SHP77 (cell line): ENCODE data around the gene SLC2A10.

Experiments
- DNase-seq, 2 experiments: peaks; one replicate each; lab custom pipeline; 2025; lab: John Stamatoyannopoulos, UW

Gene SLC2A10

DNA sequence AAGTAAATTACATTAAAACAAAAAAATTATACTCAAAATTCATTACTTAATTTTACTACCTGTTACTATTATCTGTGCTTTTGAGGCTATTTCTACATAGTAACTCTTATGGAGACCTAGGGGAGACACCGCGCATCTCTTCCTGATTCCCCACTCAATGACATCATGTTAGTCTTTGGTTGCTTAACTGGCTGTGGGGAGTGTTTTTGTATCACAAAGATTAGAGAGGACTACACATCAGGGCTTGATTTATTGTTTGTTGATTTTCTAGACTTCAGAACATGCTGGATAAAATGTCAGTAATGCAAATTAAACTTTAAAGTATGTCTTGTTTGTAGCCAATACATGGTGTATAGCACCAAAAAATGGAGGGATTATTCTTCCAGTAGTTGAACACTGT is 26.0 kb downstream of the SLC2A10 start:
- no peak for DNase-seq

DNA sequence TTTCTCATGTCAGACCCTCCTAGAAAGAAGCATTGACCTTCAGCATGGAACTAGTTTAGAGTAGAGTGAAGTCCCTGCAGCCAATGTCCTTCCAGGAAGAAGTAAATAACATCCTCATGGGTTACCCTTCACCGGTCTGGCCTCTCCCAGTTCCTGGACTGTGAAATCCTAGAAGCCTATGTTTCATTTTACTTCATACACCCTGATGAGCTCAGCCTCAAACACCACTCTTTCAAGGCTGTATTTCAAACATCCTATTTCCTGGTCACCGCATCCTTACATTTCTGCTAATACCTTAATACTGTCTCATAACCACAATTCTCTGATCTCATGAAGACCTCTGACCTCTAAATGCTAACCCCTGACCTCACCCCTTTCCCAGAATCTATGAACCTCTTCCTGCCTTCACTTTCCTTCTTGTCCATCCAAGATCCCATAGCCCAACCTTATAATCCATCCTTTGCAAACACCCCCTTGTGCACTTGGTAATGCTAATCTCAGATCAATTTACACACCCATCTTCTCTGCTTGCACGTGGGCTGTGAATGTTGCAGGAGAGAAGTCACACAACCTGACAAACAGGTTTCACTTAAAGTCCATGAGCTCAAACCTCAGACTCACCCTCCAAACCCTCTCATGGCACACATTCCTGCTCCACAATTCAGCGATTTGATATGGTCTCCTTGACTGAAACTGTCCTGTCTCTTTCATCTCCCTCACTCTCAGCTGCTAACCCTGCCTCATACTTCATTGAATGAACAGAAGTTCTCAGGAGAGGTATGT is 30.2 kb downstream of the SLC2A10 start:
- DNase-seq, result no peak

DNA sequence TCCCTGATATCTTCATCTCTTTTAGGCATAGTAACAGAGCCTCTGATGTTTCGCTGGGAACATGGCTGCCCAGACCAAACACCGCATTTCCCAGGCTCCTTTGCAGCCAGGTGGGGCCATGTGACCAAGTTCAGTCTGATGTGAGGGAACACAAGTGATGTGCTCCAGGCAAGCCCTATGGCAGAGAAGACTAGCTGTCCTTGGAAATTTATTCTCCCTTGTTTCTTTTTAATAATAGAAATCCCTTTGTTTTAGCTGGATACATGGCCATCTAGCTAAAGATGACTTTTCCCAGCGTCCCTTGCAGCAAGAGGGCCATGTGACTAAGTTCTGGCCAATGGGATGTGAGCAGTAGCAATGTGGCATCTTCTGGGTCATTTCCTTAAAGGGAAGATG is 30.8 kb downstream of the SLC2A10 start:
- no peak for DNase-seq

DNA sequence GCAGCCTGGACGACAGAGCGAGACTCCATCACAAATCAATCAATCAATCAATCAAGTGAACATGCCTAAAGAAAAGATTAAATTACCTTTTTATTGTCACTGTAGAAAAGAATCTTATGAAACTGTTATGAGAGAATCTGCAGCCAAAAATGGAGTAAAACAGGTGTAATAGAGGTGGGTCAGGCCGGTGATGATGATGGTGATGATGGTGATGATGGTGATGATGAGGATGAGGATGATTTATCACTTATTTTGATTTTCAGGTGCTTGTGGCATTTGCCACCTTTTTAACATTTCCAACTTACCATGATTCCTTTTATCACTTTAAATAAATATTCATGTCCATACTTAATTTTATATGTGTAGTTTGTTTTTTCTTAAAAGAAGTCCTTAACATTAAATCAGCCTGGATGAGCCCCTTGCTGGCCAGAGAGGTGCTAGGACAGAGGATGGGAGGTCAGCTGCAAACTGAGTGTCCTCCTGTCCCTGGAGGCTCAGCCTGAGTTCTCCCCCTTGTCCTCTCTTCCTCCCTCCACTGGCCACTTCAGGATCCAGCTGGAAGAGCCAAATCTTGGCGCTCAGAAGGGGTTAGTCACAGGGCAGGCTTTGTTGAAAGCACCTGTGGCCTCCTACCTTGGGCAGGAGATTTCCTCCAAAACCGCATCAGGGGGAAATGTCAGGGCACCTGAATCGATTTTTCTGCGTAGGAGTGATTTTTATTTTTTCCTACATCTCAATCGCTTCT is 32.6 kb downstream of the SLC2A10 start:
- no peak for DNase-seq

DNA sequence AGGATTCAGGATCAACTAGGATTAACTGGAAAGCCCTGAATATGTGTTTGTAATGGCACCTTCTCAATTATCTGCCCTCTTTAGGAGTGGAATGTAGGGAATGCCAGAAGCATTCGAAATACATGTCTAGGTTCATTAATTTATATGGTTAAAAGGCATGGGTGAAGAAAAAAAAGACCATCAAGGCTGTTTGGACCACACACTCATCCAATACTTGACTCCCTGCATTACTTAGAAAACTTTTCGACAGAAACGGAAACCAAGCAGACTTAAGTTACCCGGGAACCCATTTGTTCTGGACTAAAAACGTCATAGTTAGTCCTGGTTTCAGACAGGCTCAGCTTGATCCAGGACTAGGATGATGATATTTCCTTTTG is 33.2 kb downstream of the SLC2A10 start:
- DNase-seq, result no peak

DNA sequence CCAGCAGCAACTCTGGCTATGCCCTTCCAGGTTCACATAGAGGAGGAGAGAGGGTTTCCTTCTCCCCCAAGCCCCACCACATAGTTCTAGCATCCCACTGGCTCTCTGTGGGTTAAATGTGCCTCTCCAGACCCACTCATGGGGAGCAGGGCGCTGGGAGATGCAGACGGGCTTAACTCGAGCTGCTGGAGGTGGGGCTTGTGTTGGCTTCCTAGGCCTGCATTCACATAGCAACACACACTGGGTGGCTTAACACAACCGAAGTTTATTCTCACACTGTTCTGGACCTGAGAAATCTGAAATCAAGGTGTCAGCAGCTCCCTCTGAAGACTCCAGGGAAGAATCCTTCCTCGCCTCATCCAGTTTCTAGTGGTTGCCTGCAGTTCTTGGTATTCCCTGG is 33.6 kb downstream of the SLC2A10 start:
- DNase-seq, result no peak

DNA sequence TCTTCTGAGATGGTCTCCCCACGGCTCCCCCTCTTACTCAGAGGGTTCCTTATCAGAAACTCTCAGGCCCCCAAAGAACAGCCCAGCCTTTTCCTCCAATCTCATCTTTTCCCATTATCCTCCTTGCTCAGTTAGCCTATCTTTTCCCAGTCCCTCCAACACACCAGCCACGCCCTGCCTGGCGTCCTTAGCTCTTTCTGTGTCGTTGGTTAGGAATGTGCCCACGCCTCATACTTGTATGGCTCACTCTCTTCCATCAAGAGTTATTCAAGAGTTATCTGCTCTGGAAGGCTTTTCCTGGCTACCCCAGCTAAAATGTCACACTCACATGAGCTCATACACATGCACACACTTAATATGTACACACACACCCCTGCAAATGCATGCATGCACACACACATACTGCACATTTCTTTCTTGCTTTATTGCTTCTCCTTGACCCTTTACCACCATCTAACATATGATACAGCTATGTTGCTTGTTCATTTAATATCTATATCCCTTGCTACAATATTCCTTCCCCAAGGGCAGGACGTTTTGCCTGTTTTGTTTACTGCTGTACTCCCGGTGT is 37.6 kb downstream of the SLC2A10 start:
- DNase-seq, result no peak

DNA sequence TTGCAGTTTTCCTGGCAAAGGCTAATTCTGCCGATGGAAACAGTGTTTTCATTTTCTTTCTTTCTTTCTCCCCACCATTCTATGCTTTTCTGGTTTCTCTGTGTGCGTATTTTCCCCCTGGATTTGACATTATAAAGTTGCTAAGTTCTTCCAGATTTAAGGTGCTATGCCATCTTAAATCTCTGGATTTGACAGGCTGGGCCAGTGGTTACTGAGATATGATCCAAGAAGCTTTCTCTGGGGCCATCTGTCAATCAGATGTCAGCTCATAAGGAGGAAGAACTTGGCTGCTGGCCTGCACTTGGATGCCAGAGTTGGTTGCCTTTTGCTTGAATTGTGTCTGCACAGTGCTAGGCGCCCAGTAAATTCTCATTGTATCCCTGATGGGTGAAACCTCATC is 39.7 kb downstream of the SLC2A10 start:
- DNase-seq, result no peak

DNA sequence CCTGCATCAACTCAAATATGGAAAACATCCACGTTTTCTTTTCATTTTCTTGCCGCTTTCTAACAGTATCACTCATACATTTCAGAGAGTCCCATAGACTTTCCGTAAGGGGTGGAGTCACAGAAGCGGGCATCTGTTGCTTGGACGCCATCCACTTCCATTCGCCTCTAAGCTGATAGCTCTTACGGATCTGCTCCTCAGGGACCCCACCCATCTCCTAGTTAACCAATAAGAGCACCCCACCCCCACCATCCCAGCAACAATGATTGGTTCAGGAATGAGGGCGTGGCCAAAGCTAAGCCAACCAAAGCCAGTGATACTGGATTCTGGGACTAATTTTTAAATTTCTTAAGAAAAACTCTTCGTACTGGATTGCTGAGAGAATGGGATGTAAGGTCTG is 42.4 kb downstream of the SLC2A10 start:
- DNase-seq, result peak; percentile 83 to 88

DNA sequence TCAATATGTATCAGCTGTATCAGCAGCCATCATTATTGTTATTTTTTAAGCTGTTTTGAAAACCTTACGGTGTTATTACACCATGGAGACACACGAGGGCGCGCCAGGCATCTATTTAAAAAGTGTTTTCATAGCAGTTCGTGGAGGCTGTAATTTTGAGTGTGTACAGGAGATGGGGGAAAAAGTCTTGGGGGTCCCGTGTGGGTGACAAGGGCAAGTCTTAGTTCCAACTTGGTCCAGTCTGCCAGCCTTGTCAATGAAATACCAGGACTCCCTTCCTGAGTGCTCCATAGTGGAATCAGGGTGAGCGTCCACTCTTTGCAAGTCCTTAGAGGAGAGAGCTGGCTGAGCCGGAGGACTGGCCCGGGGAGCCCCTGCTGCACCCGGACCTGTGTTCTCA is 43.3 kb downstream of the SLC2A10 start:
- DNase-seq, result peak; percentile 47 to 74

DNA sequence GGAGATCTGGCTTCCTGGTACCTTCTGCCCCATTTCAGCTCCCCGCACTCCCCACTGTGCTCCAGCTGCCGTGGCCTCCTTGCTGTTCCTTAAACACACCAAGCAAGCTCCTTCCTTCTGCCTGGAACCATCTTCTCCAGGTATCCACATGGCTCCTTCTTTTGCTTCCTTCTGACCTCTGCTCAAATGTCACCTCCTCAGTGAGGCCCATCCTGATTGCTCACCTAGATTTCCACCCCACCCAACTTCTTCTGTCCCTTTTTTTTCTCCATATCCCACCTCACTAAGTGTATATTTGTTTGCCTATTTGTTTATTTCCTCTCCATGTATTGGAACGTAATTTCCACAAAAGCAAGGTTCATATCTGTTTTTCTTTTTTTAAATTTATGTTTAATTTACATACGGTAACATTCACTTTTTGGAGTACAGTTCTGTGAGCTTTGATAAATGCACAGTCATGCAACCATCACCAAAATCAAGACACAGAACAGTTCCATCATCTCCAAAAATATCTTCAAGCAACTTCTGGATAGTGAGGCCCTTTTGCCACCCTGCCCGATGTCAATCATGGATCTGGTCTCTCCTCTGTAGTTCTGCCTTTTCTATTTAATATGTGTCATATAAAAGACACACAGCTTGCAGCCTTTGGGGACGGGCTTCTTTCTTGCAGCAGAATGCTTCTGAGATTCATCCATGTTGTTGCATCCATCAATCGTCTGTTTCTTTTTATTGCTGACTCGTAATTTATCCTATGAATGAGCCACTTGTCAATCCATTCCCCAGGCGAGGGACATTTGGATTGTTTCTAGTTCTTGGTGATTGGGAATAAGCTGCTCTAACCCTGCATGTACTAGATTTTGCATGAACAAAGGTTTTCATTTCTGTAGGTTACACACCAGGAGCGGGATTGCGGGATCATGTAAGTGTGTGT is 46.3 kb downstream of the SLC2A10 start:
- no peak for DNase-seq

DNA sequence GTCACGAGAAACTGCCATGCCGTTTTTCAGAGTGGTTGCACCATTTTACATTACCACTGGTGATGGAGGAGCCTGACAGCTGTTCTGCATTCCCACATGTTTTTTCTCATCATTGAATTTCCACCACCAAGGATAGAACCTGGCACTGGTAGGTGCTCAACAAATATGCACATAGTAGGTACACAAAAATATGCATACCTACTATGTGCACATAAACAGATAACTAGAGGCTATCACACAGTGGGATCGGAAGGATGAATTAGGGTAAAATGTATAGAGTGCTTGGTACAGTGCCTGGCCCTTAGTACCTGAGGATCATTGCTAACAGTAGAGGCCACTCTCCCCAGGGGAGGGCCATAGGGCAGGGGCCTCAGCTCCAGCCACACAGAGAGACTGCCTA is 47.0 kb downstream of the SLC2A10 start:
- no peak for DNase-seq

DNA sequence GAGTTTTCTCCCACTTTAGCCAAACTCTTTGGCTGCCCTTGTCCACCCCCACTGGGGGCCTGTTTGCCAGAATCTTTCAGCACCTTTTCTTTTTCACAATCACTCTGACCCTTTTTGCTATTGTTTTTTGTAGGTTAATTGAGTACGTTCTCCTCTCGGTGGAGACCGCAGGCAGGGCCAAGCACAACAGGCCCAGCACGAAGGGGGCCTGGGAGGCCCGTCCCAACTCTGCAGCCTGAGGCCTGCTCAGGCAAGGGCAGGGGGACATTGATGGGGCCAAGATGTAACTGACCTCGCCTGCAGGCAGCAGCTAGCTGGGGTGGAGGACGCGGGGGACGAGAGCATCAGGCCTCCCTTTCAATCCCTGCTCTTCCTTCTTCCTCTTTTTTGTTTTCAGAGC is 47.7 kb downstream of the SLC2A10 start:
- no peak for DNase-seq

DNA sequence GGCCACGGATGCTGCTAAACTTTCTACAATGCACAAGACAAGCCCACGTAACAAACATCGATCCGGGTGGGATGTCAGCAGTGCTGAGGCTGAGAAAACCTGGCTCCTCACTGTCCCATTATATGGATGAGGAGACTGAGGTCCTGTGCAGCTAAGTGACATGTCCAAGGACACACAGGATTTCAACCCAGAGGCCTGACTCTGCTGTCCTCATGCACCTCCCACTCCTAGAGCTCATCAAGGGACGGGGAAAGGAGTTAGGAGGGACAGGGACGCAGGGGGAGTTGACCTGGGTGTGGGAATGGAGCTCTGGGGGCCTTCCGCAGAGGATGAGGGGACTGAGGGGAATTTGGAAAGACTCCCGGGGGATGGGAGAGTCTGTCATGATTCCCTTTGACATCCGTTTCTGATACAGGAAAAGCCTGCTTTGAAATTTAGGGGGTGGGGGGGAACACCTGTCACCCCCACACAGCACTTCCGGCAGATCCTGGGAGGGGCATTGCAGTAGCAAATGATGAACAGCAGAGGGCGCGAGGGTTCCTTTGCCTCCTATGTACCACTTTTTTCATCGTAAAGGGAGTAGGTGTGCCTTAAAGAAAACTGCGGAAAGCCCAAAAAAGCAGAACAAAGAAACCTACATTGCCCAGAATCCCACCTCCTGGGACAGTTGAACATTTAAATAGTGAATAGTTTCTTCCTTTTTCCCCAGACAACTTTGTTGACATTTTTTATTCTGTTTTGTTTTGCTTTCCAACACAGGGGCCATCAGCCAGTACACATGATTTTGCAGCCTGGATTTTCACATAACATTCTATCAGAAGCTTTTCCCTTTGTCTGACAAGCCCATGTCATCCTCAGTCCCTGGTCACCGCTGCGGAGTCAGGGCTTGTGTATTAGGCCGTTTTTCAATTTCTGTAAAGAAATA is 48.6 kb downstream of the SLC2A10 start:
- peak; percentile 38 to 59 for DNase-seq

DNA sequence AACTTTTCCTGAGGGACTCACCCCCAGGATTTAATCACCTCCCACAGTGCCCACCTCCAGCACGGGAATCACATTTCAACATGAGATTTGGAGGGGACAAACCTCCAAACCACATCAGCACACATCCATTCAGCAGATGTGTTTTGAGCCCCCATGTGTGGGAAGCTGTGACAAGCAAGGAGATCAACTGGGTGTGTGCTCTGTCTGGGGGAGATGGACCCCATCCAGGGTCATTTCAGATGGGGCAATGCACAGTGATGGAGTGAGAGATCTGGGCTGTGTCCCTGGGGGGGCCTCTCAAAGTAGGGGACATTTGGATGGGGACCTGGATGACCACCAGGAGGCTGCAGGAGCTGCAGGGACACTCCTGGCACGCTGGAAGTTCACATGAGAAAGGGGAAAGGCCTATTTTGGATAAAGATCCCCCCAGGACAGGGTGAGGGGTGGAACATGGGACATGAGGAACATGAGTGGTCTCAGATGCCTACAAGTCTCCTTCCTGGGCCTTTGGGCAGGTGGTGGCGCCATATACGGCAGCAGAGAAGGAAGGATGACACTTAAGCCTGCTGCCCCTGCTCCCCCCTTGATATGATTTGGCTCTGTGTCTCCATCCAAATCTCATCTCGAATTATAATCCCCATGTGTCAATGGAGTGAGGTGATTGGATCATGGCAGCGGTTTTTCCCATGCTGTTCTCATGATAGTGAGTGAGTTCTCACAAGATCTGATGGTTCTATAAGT is 49.6 kb downstream of the SLC2A10 start:
- no peak for DNase-seq

DNA sequence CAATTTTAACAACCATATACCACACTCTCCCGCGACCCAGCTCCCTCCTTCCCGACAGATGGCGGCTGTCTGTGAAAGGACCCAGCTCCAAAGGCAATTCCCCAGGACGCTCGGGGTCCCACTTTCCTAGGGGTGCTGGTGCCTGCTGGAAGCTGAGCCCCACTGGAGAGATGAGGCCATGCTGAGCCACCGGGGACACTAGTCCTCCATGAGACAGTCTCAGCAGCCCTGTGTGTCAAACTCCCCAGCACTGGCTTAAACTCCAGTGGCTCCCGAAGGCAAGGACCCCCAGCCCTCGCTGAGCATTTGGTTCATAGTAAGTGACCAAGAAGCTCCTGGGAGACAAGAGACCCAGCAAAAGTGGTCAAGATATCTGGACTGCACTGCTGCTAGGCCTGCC is 52.1 kb downstream of the SLC2A10 start:
- no peak for DNase-seq

DNA sequence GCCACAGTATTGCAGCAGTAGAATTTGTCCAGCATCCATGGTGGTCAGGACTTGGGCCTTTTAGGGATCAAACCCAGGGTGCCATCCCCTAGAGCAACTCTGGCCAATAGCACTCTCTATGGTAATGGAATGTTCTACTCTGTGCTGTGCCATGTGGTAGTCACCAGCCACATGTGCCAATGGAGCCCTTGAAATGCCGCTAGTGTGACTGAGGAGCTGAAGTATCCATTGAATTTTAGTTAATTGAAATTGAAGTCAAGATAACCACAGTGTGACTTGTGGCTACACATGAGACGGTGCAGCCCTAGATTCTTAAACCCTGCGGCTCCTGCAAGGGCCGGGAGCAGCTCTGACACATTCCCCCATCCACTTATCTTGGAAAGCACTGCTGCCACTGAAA is 54.6 kb downstream of the SLC2A10 start:
- DNase-seq, result no peak

DNA sequence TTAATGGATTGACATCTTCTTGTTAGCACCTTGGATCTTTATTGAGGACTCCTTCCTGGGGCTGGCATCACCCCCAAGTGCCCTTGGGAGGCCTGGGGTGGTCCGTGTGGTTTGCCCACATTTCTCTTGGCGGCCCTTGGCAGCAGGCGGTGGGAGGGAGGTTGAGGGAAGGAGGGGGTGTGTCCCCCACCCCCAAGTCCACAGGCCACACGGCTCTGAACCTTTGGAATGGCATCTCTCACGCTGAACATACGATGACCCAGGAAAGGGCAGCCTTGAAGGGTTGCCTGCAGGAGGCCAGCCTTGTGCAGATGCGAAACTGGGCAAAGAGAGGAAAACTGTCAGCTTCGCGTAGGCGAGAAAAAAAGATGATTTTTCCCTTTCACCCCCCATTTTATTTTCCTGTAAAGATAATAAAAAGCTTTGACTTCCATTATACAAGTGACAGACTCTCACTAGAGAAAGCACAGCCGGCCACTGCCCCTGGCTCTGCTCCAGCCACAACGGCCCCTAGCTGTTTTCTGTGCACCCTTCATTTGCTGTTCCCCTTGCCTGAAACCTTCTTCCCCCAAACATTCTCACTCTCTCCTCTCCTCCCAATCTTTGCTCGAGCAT is 56.2 kb downstream of the SLC2A10 start:
- DNase-seq, result no peak

DNA sequence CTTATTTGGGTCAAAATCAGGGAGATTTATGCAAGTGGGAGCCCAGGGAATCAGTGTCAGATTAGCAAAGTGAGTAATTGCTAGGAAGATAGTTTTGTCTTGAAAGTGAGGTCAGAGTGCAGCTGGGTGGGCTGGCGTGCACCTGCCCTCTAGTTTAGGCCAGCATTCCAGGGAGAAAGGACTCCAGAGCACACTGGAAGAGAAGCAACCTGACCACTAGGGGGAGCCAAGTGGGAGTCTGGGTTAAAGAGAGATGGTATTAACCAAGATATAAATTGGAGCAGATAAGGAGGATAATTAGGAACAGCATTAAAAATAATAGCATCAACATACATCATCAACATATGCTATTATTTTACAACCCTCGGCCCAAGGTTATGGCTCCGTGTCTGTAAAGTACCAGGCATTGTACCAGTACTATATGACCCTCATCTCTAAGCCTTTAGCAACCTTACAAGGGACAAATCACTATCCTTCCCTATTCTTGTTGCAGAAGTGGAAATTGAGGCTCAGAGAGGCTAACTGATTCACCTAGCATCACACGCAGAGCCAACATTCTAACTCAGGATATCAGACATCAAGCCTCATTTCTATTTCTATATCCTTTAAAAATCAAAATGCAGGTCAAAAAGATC is 57.8 kb downstream of the SLC2A10 start:
- DNase-seq, result peak; percentile 17 to 71
